HFFc6 (cell line): ENCODE measurements around the gene TSC22D4. TPM values are rescaled to one million over a fixed set of nuclear protein-coding genes. Genes with fewer than 3 reads are reported as not detected.

Experiments
- DNase-seq: peaks from one replicate; pipeline ENCODE4 v3.0.0-alpha.2; 2018
- H3K27ac Mint-ChIP-seq: 2 replicates; pipeline ENCODE4 v1.8.0; 2020; ENCODE audit warnings: mild to moderate bottlenecking, mixed read lengths
- H3K27me3 Mint-ChIP-seq: 2 replicates; pipeline ENCODE4 v1.8.0; 2021; ENCODE audit warnings: mild to moderate bottlenecking, moderate library complexity, mixed read lengths; ENCODE audit not compliant: insufficient read depth
- H3K36me3 Mint-ChIP-seq: 2 replicates; pipeline ENCODE4 v1.8.0; 2021; ENCODE audit warnings: low read depth, mixed read lengths
- H3K4me1 Mint-ChIP-seq: 2 replicates; pipeline ENCODE4 v1.8.0; 2020; ENCODE audit warnings: low read depth, mixed read lengths
- H3K4me3 Mint-ChIP-seq: 2 replicates; pipeline ENCODE4 v1.8.0; 2020; ENCODE audit warnings: mild to moderate bottlenecking, moderate library complexity, mixed read lengths
- H3K9me3 Mint-ChIP-seq: 2 replicates; pipeline ENCODE4 v1.8.0; 2020; ENCODE audit warnings: mild to moderate bottlenecking, mixed read lengths
- total RNA-seq, 6 experiments: library from RNA; stranded (reverse); fragmentation: NEBNext Ultra II Directional; extraction: Animal tissue kit (Norgen Biotek cat#: 25700); gene quantifications; 2 replicates in 1 of 6; 3 replicates in 5 of 6; pipeline ENCODE4 v1.2.3, GENCODE V29; 2021
- TF ChIP-seq, protein P1 (sequence below): fragments of 200-600 bp; sonication (generic); IDR thresholded peaks from 2 replicates; pipeline ENCODE4 v1.5.0; 2021; ENCODE audit warnings: antibody characterized with exemption, mild to moderate bottlenecking

The TSC22D4 gene
- total RNA-seq, 6 experiments from 2014 or later, result 50.6 to 54.5 (median 51.7) TPM

- H3K36me3 Mint-ChIP-seq, result peaks cover 31% of the 10 kb centered on the region
These were observed 44.5 kb downstream of the TSC22D4 start for GRCh38 chr7:100434297-100435144.

DNA sequence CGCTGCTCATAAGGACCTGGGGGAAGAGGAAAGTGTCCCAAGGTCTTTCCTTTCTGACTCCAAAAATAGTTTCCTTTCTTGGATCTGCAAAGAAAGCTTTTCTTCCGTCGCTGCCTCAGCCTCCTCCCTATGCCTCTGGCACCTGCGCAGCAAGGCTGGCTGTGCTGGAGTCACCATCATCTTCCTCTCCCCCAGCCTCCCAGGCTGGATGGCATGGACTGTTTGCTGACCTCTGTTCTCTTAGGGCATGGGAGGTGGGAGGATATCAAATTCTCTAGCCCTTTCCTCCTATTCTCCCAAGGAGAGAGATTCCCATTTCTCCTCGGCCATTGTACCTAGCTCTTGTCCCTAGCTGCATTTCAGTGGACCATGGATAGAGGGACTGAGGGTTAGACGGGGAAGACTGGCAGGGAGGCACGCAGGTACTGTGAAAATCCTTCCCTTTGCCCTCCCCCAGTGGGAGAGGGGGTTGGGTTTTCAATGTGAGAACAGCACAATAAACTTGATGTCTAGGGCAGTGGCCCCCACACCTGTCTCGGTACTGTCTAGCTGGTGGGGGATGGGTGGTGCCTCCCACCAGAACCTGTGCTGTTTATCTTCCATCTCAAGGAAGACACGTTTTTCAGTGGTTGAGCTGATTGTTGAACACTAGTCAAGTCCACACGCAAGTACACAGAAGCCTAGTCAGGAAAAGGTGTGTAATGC, 45.3 kb downstream of the TSC22D4 start:
- Mint-ChIP-seq H3K36me3 (peaks cover 31% of the 10 kb centered on the region), H3K9me3 (peaks cover 7% of the 10 kb centered on the region), H3K4me3 (0 out of 2 replicates have a peak overlapping the region, but pooled peaks have one; percentile 91), H3K27ac (peak overlapping the region; percentile 88), H3K4me1 (peaks cover 44% of the 10 kb centered on the region), H3K27me3 (peaks cover 25% of the 10 kb centered on the region)
- DNase-seq, result no peak
- TF ChIP-seq, protein P1, sequence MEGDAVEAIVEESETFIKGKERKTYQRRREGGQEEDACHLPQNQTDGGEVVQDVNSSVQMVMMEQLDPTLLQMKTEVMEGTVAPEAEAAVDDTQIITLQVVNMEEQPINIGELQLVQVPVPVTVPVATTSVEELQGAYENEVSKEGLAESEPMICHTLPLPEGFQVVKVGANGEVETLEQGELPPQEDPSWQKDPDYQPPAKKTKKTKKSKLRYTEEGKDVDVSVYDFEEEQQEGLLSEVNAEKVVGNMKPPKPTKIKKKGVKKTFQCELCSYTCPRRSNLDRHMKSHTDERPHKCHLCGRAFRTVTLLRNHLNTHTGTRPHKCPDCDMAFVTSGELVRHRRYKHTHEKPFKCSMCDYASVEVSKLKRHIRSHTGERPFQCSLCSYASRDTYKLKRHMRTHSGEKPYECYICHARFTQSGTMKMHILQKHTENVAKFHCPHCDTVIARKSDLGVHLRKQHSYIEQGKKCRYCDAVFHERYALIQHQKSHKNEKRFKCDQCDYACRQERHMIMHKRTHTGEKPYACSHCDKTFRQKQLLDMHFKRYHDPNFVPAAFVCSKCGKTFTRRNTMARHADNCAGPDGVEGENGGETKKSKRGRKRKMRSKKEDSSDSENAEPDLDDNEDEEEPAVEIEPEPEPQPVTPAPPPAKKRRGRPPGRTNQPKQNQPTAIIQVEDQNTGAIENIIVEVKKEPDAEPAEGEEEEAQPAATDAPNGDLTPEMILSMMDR, result no peak

More at GRCh38 chr7:100434297-100435144, 44.5 kb downstream of the TSC22D4 start:
- Mint-ChIP-seq H3K9me3 (peaks cover 2% of the 10 kb centered on the region; the same call in 1 of the 2 replicates), H3K27me3 (peaks cover 18% of the 10 kb centered on the region), H3K4me1 (peaks cover 51% of the 10 kb centered on the region), H3K27ac (peak overlapping the region; percentile 88), H3K4me3 (peak overlapping the region; percentile 91)
- no peak for DNase-seq
- TF ChIP-seq, protein P1, result no peak

DNA sequence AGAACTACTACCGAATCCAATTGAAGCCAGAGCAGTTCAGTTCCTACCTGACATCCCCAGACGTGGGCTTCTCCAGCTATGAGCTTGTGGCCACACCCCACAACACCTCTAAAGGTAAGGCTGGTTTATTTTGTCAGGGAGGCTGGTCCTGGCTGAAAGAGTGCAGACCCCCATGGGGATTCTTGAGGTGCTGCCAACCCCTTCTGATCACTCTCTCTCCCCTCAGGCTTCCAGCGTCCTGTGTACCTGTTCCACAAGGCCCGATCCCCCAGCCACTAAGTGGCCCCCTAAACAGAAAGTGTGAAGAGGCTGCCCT, 45.8 kb downstream of the TSC22D4 start:
- Mint-ChIP-seq H3K27me3 (peaks cover 30% of the 10 kb centered on the region), H3K9me3 (peaks cover 10% of the 10 kb centered on the region), H3K4me3 (no peak overlapping the region), H3K4me1 (peaks cover 41% of the 10 kb centered on the region), H3K27ac (peak overlapping the region; percentile 42; the same call in 1 of the 2 replicates), H3K36me3 (peaks cover 31% of the 10 kb centered on the region)
- TF ChIP-seq, protein P1, result no peak
- DNase-seq, result no peak

- peaks cover 10% of the 10 kb centered on the region for H3K9me3 Mint-ChIP-seq
- H3K27me3 Mint-ChIP-seq, result peaks cover 32% of the 10 kb centered on the region
- H3K4me3 Mint-ChIP-seq, result peak overlapping the region; percentile 23
- H3K4me1 Mint-ChIP-seq, result peaks cover 38% of the 10 kb centered on the region
- TF ChIP-seq, protein P1, result no peak
- no peak for DNase-seq
- H3K27ac Mint-ChIP-seq, result peak overlapping the region; percentile 44
- H3K36me3 Mint-ChIP-seq, result peaks cover 31% of the 10 kb centered on the region
These were observed 46.3 kb downstream of the TSC22D4 start for GRCh38 chr7:100432621-100433275.

GRCh38 chr7:100432053-100432452, 47.0 kb downstream of the TSC22D4 start:
- Mint-ChIP-seq H3K9me3 (peaks cover 10% of the 10 kb centered on the region), H3K4me1 (peaks cover 38% of the 10 kb centered on the region), H3K4me3 (peak overlapping the region; percentile 59), H3K27ac (peak overlapping the region; percentile 44), H3K27me3 (peaks cover 32% of the 10 kb centered on the region), H3K36me3 (peaks cover 31% of the 10 kb centered on the region)
- TF ChIP-seq, protein P1, result no peak
- DNase-seq, result no peak
